T-helper 2 cell treated with Interferon-gamma antibody and Interleukin-4, amounts not matched to agents 100 ng/mL and 5 ng/mL, for 36 hours (primary cell): Measurements from ENCODE around the gene XDH. TPM values are rescaled to one million over a fixed set of nuclear protein-coding genes. Genes with fewer than 3 reads are reported as not detected.

Experiments used
- intact Hi-C: fragments of 100-400 bp; cut with micrococcal nuclease; formaldehyde crosslinking; loops from one replicate; pipeline ENCODE4 v1.15.1; 2023
- total RNA-seq: library from RNA; stranded (reverse); gene quantifications from 2 replicates; pipeline ENCODE4 v1.2.3, GENCODE V29; 2022

Gene XDH
- total RNA-seq = 0.30 and 0.50 TPM in 2 replicates

- intact Hi-C loops = no loop called here
These were observed at the start of gene XDH for GRCh38 chr2:31414601-31415241. Gene XDH (minus strand): TSS chr2:31414742. CDS start chr2:31414666, 76 bp downstream.

- intact Hi-C loops = no loop called here
These were observed 43.1 kb upstream of the XDH start for GRCh38 chr2:31457651-31458050.

- intact Hi-C loops = no loop called here
These were observed 32.3 kb upstream of the XDH start for GRCh38 chr2:31446848-31447247.

- intact Hi-C loops = no loop called here
These were observed 27.8 kb upstream of the XDH start for GRCh38 chr2:31442376-31442775.

DNA sequence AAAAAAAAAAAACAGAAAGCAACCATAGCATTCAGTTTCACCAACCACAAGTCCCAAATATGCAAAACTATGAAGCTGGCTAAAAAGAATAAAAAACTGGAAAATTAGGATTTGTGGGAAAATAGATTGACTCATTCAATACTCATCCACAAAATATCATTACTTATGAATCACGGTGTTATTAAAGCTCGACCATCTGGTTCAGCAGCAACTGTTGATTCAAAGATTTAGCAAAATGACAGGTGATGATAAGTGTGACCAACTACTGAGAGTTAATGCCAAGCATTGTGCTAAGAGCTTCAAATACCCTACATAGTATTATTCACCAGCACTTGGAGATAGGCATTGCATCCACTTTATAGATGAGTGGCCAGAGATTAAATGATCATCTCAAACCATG, 26.2 kb upstream of the XDH start:
- intact Hi-C loops = no loop called here

DNA sequence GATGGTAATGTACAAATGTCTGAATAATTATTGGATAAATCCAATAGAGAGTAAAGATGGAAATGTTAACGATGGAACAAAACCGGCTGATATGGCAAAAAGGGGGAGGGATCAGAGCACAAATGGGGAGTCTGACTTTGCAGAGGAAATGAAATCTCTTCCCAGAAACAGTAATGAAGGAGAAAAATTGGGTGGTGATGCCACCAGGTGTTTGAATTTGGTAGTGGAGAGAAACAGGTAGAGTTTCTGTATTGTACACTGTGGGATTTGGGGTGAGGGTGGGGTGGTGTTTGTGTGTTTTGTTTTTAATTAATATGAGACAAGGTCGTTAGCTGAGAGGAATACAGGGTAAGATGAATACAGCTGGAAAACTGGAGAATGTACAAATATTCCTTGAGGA, 20.4 kb upstream of the XDH start:
- intact Hi-C loops = loop anchor here (10.0 kb wide), 1 partner anchor 720 kb away; no protein-coding TSS in a partner anchor

- intact Hi-C loops = loop anchor here (10.0 kb wide), 1 partner anchor 719 kb away; no protein-coding TSS in a partner anchor
These were observed 19.0 kb upstream of the XDH start for GRCh38 chr2:31433541-31433940.

GRCh38 chr2:31430439-31431165, 16.1 kb upstream of the XDH start:
- intact Hi-C loops = loop anchor here (10.0 kb wide), 1 partner anchor 716 kb away; no protein-coding TSS in a partner anchor

- intact Hi-C loops = loop anchor here (10.0 kb wide), 1 partner anchor 715 kb away; no protein-coding TSS in a partner anchor
These were observed 15.4 kb upstream of the XDH start for GRCh38 chr2:31429759-31430438.

- intact Hi-C loops = no loop called here
These were observed 14.5 kb upstream of the XDH start for GRCh38 chr2:31429040-31429439.

- intact Hi-C loops = no loop called here
These were observed 13.5 kb upstream of the XDH start for GRCh38 chr2:31428001-31428418.

- intact Hi-C loops = no loop called here
These were observed 11.6 kb upstream of the XDH start for GRCh38 chr2:31426096-31426495.

DNA sequence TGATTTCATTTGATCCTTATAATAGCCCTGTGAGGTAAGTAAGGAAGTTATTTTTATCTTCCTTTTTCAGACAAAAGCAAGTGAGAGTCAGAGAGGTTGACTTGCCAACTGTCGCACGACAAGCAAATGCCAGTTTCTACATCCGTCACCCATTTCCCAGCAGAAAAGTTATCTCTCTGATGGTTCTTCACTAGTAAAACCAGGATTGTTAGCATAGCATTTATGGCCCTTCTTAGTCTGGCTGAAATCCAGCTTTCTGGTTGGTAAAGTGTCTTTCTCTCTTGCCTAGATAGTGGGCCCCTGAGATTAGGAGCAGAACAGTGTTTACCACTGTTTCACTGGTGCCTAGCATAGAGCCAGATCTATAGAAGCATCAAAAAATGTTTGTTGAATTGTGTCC, 7.1 kb upstream of the XDH start:
- intact Hi-C loops = no loop called here

DNA sequence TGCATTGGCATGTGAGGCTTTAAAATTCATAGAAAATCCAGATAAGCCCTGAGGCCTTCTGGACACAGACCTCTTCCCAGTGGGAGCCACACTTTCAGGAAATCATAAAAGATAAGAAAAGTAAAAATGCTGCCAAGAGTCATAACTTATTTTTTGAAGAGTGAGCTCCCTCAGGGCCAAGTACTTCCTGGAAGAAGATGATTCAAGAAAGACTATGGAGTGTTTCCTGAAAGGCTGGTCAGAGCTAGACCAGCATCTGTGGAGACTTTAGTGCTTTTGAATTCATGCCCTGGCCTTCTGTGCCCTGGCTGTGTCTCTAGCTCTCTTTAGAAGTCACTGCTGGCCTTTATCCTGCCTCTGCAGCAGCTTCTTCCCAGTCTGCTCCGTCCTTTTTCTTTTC, 6.4 kb upstream of the XDH start:
- intact Hi-C loops = no loop called here

DNA sequence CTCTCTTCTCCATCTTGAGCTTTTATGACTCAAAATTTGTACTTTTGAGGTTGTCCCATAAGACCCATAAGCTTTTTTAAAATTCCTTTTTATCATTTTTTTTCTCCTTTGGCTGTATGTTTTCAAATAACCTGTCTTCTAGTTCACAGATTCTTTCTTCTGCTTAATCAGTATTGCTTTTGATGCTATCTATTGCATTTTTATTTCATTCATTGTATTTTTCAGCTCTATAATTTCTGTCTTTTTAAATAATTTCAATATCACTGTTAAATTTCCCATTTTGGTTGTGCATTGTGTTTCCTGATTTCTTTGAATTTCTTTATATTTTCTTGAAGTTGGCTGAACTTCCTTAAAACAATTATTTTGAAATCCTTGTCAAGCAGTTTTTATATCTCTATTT, 4.8 kb upstream of the XDH start:
- intact Hi-C loops = no loop called here

DNA sequence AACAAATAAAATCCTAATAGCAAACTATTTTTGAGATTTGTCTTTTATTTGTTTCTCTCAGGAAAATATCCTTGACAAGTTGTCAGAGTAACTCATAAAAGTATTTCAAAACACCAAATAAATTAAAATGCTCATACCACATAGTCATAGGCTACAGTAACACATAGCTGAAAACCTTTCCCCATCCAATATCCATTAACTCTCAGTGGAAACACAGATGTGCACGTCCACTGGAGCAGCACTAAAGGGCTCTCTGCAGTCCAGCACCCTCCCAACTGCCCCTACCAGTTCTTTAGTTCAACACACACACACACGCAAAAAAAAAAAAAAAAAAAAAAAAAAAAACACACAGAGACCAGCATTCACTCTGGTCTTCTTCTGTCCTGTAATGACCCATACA, 879 bp upstream of the XDH start:
- intact Hi-C loops = no loop called here

- intact Hi-C loops = no loop called here
These were observed 536 bp downstream of the XDH start for GRCh38 chr2:31413862-31414550.

- intact Hi-C loops = no loop called here
These were observed 1.5 kb downstream of the XDH start for GRCh38 chr2:31413025-31413424.

DNA sequence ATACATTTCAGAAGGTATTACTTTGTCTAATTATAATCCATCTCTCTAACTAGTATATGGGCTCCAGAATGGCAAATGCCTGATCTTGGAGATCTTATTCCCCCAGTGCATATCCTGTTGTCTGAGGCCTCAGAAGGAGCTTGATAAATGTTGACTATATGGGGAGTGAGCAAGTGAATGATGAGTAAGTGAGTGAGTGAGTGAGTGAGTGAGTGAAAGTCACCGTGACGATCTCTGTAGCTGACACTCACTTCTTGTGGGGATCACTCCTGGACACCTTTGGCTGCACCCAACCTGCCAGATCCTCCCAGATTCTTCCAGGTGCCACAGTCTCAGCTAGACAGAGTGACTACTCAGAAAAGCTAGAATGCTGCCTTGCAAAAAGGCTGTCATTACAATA, 2.8 kb downstream of the XDH start:
- intact Hi-C loops = no loop called here

DNA sequence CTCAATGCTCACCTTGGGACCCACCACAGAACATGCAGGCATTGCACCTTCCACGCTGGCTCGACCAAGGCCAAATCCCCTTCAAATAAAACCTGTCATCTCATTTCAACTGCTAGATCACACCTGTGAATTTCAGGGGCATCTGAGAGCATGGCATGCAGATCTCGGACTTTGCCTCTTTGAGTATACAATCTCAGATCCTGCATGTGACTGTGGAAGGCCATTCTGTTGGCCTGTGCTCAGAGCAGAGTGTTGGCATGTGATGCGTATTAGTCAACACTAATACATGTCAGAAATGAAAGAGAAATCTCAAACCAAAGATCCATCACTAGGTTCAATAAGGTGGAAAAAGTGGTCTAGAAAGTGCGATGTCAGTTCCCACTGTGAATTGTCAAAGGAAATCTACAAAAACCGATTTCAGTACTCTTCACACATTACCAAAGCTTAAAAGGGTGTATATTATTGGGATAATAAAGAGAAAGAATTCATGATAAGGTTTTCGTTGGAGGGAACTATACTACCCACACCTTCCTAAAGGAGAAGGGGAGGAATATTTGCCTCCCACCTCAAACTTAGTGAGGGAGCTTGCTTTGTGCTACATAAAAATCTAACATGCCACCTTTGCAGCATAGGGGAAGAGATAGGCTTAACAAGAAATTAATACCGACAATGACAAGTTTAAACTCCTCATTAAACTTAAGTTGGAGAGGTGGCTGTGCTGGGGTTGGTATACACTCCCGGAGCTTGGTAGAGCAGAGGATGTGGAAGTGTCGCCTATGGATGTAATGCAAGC, 7.8 kb downstream of the XDH start:
- intact Hi-C loops = no loop called here

GRCh38 chr2:31404827-31405226, 9.7 kb downstream of the XDH start:
- intact Hi-C loops = no loop called here
